Embryonic facial prominence (tissue), 1 donor: ENCODE measurements around the gene RNF224.
A peak's percentile ranks its signal among the peaks of the same experiment; 100 is the strongest.
"Not testable (repeated sequence)": the region's sequence is repeated elsewhere in the genome, so short reads cannot be mapped to it uniquely, and the experiment has no call there.

Experiments
- DNase-seq: peaks from one replicate; pipeline ENCODE4 v3.0.0-alpha.2; 2016; ENCODE audit errors: extremely low spot score

The RNF224 gene

DNA sequence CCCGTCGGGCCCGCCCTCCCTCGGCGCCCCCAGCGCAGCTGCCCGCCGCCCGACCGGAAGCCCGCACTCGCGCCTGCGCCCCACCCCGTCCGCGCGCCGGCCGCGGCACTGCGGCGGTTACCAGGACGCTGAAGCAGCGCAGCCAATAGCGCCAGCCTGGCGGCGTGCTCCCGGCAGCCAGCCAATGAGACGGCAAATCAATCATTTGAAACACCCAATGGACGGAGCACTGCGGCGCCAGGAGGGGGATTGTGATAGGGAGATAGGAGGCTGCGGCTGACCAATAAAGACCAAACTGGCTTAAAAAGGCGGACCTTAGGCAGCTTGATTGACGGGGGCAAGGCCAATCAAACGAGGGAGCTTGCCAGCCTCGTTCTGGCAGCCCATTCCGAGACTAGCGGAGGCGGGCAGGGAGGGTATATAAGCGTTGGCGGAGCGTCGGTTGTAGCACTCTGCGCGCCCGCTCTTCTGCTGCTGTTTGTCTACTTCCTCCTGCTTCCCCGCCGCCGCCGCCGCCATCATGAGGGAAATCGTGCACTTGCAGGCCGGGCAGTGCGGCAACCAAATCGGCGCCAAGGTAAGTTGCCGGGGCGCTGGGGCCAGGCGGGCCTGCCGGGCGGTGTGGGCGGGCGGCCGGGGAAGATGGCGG is 13.7 kb downstream of the RNF224 start, which contains the start of gene TUBB4B:
TSS of gene TUBB4B (plus strand) at position 447 of the 649 bp plus-strand sequence. CDS start at position 521, 74 bp downstream.
- DNase-seq = peak; percentile 100

DNA sequence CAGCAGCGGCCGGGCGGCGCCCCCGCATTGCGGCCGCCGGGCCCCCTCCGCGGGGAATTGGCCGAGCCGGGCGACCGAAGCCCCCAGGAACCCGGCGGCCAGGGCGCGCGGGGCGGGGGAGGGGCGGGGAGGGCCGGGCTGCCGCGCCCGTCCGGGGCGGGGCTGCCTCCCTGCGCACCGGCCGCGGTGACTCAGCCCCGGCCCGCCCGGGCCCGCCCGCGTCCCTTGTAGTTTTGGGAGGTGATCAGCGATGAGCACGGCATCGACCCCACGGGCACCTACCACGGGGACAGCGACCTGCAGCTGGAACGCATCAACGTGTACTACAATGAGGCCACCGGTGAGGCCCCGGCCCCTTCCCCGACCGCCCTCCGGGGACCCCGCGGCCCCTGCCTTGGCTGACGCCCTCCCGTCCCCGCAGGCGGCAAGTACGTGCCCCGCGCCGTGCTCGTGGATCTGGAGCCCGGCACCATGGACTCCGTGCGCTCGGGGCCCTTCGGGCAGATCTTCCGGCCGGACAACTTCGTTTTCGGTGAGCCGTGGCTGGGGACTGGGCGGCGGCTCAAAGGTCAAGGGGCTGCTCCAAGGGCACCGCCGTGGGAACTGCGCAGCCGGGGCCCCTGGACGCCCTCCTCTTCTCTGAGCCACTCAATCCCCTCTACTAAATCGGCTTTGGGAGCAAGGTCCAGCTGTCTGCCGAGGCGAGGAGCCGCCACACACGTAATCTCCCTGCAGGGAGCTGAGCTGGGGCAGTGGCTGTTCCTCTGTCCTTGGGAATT is 14.4 kb downstream of the RNF224 start:
- no peak for DNase-seq

DNA sequence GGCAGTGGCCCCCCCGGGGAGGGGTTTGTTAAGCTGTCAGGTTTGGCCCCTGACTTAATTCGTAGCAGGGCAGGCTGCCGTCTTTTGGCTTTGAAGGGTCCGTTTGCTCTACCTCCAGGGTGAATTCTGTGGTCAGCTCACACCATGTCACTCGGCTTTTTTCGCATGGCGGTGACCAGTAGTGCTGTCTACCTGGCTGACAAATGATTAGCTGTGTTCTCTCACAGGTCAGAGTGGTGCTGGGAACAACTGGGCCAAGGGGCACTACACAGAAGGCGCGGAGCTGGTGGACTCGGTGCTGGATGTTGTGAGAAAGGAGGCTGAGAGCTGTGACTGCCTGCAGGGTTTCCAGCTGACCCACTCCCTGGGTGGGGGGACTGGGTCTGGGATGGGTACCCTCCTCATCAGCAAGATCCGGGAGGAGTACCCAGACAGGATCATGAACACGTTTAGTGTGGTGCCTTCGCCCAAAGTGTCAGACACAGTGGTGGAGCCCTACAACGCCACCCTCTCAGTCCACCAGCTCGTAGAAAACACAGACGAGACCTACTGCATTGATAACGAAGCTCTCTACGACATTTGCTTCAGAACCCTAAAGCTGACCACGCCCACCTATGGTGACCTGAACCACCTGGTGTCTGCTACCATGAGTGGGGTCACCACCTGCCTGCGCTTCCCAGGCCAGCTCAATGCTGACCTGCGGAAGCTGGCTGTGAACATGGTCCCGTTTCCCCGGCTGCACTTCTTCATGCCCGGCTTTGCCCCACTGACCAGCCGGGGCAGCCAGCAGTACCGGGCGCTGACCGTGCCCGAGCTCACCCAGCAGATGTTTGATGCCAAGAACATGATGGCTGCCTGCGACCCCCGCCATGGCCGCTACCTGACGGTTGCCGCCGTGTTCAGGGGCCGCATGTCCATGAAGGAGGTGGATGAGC is 15.2 kb downstream of the RNF224 start:
- DNase-seq = no peak

DNA sequence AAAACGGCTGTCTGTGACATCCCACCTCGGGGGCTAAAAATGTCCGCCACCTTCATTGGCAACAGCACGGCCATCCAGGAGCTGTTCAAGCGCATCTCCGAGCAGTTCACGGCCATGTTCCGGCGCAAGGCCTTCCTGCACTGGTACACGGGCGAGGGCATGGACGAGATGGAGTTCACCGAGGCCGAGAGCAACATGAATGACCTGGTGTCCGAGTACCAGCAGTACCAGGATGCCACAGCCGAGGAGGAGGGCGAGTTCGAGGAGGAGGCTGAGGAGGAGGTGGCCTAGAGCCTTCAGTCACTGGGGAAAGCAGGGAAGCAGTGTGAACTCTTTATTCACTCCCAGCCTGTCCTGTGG is 15.9 kb downstream of the RNF224 start:
- DNase-seq = not testable (repeated sequence)

DNA sequence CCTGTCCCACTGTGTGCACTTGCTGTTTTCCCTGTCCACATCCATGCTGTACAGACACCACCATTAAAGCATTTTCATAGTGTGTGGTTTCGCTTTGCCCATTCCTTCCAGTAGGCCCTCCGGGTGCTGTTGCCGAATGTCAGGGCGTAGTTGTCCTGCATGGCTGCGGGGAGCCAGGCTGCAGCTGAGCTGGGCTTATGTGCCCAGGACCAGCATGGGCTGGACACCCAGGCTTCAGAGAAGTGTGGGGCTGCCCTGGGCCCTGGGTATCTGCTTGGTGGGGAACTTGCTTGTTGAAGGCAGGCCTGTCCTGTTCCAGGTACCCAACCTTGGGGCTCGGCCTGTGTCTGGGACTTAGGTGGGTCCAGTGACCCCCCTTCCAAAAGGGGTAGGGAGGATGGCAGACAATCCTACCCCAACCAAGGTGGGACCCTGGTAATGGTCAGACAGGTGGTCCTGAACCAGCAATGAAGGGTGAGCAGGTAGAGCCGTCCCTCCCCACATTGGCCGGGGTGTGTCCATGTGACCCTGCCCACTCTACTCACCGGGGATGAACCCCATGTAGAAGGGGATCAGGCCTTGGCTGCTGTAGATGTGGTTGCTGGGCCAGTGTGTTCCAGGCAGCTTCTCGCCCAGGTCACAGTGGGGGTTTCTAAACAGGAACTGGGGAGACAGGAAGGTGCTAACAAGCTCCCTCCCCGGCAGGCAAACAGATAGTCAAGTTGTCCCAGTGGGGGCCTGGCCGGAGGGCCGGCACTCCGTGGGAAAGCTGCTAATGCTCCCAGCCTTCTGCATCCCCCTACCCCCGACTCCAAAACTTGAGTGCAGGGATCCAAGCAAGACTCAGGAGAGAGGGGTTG is 16.6 kb downstream of the RNF224 start:
- DNase-seq = no peak

DNA sequence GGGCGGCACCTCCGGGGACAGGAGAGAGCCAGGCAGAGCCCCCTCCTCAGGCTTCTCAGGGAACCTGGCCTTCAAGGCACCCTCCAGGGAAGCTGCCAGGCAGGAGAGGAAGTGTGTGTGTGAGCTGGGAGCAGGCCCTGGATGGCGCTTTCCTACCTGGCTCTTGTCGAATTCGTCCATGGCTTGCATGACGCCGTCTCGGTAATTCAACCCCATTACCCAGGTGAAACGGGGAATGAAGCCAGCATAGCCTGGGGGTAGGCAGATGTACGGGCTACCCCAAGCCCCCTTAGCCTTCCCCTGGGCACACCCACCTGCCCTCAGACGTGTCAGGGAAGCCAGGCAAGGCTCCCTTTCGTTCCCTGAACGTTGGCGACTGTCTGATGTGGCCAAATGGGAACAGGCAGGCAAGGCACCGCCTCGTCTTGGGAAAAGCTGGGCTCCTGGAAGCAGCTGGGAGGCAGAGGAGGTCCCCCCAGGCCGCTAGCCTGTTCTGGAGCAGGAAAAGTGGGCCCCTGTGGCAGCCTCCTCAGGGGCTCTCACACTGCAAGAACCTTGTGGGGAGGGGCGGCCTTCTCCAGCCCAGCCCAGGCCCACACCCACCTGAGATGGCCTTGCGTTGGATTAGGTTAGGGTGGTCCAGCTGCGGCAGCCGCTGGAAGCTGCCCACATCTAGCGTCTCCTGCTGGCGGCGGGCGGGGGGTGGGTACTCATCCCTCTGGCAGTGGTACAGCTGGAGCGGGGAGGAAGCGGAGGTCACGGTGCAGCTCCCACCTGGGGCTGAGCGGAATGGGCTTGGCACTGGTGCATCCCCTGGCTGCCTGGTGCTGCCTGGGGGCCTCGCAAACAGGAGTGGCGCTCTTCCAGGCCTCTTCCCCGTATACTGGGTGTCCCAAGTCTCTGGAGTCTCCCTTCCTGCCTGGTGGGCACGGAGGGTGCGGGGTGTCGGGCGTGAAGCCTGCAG is 17.5 kb downstream of the RNF224 start:
- no peak for DNase-seq

DNA sequence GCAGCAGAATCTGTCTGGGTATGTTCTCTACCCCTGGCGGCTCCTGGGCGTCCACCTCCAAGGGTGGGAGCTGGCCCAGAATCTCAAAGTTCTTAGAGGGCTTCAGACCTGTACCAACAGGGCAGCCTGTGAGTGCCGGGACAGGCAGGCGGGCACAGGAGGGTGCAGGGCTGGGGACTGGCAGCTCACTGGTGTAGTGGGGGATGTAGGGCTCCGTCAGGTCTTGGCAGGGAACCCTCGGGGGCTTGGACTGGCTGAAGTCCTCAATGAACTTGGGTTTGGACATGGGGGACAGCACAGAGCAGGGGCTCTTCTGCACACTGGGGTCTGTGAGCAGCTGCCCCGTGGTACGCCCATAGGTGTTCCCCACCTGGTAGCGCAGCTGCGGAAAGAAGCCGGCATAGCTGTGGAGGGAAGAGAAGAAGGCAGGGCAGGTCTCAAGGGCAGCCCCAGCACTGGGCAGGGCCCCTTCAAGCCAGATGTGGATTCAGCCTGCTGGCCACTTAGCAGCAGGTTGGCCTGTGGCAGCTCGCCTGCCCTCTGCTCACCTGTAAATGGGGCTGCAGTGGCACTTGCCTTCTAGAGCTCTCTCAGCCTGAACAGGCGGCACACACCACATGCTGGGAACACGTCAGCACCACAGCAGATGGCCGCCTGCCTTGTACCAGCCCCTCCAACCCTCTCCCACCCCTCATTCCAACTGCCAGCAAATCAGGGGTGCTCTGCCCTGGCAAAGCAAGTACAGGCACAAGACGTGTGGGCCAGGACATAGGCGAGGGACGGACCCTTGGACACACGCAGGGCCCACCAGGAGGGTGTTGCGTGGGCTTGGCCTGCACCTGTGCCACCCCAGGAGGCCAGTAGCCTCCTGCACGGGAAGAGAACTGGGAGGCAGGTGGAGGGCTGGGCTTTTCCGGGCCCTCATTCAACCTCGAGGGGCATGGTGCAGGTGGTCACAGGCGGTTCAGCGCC is 18.4 kb downstream of the RNF224 start:
- no peak for DNase-seq

DNA sequence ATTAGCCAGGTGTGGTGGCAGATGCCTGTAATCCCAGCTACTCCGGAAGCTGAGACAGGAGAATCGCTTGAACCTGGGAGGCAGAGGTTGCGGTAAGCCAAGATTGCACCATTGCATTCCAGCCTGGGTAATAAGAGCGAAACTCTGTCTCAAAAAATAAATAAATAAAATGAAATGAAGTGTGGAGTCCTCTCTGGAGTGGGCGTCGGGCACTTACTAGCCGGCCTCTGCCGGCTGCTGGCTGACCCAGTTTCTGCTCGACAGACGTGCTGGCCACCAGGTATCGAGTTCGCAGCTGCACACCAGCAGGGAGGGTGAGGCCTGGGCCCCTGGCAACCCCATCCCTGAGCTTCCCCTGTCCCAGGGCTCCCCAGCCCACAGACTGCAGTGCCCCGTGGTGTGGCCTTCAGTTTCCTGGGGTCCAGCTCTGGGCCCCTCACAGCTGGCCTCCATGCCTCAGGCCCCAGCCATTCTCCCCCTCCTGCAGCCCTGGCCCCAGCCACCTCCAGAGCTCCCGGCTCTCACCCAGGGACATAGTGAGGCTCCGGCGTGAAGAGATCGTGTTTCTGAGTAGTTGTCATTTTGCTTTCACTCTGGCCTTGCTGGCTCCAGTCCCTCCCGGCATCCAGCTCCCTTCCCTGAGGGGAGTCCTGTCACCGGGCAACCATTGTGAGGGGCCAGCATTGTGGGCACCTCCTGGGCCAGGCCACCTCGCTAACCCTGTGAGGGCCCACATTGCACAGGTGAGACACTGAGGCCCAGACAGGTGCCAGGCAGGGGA is 20.0 kb downstream of the RNF224 start:
- no peak for DNase-seq

DNA sequence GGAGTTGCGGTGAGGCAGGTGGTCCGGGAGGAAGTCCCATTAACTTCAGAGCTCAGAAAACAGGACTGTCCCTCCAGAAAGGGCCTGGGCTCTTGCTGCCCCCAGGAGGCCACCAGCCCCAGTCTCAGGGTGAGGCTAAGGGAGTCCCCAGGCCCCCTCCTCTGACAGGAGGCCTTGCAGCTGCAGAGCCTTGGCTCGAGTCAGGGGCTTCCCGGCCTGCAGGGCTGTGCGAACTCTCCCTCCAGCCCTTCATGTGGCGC is 20.5 kb downstream of the RNF224 start:
- DNase-seq = no peak

DNA sequence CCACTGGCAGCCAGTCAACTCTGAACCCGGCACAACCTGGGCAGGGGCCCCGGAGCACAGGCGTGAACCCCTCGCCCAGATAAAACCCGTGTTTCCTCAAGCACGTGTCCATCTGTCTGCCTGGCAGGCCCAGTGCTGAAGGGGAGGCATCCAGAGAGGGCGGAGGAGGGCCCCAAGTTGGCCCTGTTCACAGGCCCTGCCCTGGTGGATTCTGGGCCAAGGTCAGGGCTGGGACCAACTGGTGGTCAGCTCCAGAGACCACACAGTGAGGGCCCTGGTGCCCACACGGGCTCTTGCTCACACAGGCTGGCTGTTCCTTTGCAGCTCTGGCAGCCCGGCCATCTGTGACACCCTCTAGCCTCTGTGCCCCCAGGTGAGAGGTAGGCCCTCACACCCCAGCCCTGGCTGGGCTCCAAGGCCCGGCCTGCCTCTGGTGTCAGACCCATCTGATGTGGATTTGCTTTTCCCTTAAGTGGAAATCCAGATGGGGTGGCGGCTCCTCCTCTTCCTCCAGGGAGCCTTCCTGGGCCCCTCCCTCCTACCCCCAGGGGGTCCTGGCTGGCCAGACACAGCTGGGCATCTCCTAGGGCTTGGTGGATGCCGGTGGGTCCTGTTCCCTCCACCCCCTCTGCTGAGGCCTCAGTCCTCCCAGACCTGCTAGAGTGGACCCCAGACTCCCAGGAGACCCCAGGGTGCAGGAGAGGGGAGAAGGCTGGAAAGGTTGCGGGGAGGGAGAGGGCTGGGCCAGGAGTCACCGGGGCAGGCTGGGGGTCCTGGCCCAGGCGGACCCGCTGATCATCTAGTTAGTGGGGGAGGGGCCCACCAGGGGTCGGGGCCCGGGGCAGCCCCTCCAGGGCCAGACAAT is 23.3 kb downstream of the RNF224 start:
- no peak for DNase-seq

DNA sequence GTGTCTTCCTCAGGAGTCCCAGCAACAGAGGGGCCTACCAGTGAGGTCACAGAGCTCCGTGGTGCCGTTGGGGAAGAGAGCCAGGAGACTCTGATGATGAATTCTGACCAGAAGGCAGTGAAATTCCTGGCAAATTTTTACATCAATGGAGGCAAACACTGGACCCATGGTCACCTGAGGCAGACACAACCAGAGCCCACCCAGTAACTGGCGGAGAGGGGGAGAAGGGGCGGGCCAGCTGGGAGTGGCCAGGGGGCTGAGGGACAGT is 23.8 kb downstream of the RNF224 start, which contains the start of gene STPG3:
TSS of gene STPG3 (plus strand) at position 93 of the 268 bp plus-strand sequence. CDS start at position 94, 1 bp downstream.
- no peak for DNase-seq

DNA sequence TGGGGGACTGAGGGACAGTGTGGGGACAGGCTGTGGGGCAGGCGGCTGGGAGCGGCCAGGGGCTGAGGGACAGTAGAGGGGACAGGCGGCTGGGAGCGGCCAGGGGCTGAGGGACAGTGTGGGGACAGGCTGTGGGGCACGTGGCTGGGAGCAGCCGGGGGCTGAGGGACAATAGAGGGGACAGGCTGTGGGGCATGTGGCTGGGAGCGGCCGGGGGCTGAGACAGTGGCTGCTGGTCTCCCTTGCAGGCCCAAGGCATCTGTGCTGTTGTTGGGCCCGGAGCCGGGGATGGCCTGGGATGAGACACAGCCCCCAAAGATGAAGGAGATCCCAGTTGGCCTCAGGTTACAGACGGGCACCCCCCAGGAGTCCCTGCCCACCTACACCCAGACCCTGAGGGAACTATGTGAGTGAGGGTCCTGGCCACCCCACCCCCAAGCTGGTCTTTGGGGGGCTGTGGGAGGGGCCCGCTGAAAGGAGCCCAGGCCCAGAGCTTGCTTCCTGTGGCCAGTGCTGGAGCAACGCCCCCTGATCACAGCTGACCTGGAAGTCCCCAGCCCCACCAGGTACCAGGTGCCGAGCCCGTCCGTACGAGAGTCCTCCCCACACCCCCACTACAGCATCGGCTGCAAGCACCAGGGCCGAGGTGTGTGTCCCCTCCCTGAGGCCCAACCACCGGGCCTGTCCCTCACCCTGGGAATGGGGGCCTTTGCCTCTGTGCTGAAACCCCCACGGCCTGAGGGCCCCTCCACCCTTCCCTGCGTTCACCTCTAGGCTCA is 24.4 kb downstream of the RNF224 start:
- no peak for DNase-seq

DNA sequence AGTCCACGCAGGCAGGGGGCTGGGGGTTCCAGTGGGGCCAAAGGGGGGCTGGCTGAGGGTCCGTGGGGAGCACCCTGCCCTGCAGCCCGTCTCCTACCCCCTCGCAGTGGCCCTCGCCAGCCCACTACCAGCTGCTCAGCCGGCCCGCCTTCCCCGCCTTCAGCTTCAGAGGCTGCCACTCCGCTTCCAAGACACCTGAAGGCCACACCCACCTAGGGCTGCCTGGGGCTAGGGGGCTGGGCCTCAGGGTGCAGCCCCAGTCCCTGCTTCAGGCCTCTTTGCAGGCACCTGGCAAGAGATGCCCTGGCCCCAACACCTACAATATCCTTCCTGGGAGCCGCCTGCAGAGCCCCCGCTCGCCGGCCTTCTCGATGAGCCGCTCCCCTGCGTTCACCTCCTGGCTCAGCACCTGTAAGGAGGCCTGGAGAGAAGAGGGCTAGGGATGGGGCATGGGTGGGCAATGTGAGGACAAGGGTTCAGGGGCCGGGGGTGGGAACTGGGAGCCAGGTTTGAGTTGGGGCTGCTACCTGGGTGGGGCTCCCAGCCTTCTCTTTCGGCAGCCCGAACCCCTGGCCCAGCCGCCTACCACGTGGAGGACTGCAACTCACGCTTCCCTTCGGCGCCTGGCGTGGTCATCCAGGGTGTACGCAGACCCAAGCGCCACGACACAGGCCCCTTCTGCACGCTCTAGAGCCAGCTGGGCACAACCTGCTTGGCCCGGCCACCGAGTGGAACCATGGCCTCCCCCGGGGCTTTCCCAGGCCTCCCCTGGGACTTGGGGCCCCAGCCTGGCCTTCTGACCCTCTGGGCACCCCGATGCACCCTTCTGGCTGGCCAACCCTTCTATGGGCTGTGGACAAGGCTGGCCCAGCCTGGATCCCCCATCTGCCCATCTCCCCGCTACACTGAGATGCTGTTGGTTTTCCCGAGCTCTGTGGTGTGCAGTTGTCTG is 25.5 kb downstream of the RNF224 start:
- no peak for DNase-seq

DNA sequence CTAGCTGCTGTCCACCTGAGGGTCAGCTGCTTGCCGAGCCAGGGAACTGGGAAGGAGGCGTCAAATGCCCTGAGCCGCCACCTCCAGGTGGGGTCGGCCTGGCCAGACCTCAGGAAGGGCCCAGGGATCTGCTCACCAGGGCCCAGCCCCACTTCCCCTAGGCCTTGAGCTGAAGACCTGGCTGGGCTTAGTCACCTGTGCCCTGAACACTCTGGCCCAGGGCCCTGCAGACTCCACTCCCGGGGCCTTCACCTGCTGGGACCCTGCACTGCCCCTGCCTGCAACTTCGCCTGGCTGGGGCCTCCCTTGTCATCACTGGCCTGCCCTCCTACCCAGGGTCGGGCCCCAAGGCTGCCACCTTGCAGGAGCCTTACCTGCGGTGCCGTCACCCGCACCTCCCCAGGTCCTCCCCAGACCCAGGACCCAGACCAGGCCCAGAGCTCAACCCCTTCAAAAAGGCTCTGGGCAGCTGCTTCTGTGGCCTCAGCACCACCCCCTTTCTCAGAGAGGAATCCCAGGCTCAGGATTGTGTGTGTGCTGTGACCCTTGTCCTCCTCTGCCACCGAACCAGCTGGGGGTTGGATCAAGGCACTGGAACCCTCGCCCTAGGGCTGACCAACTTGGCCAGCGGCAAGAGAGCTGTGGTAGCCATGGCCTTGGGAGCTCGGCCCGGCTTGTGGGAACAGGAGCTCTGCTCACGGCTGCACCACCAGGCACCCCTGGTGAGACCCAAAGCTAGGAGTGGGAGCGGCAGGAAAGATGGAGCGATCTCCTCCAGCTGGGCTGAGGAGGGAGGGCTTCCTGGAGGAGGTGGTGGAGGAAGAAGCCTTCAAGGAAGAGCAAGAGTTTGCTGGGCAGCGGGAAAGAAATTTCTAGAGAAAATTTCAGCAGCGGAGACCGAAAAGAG is 26.7 kb downstream of the RNF224 start:
- no peak for DNase-seq
